Endodermal cell (in vitro differentiated cells): ENCODE data around the gene LIPM. TPM values are rescaled to one million over a fixed set of nuclear protein-coding genes. Genes with fewer than 3 reads are reported as not detected.

Experiments used
- DNase-seq: peaks from one replicate; pipeline ENCODE4 v3.0.0-alpha.2; 2017
- H3K27ac ChIP-seq: 2 replicates; pipeline ENCODE4 v1.5.1; 2013; ENCODE audit warnings: mild to moderate bottlenecking, low read depth, low read length, moderate library complexity
- H3K27me3 ChIP-seq: 2 replicates; pipeline ENCODE4 v1.6.1; 2013; ENCODE audit warnings: mild to moderate bottlenecking, low read length, moderate library complexity; ENCODE audit not compliant: insufficient read depth, control insufficient read depth, poor library complexity, severe bottlenecking
- H3K36me3 ChIP-seq: 2 replicates; pipeline ENCODE4 v1.7.0; 2013; ENCODE audit warnings: mild to moderate bottlenecking, low read length, moderate library complexity; ENCODE audit not compliant: control insufficient read depth, insufficient read depth
- H3K4me1 ChIP-seq: one replicate; pipeline ENCODE4 v1.7.0; 2013; ENCODE audit warnings: low read length; ENCODE audit not compliant: control insufficient read depth, insufficient read depth
- H3K4me3 ChIP-seq: 2 replicates; pipeline ENCODE4 v1.5.1; 2013; ENCODE audit warnings: mild to moderate bottlenecking, low read length, moderate library complexity
- H3K9ac ChIP-seq: 2 replicates; pipeline ENCODE4 v1.6.1; 2013; ENCODE audit warnings: mild to moderate bottlenecking, low read length, moderate library complexity; ENCODE audit not compliant: poor library complexity, severe bottlenecking; ENCODE audit errors: extremely low read depth
- H3K9me3 ChIP-seq: 2 replicates; pipeline ENCODE4 v1.6.1; 2013; ENCODE audit warnings: mild to moderate bottlenecking, low read length, moderate library complexity; ENCODE audit not compliant: control insufficient read depth
- H3K27ac Mint-ChIP-seq: 2 replicates; pipeline ENCODE4 v1.8.0; 2020; ENCODE audit warnings: mixed read lengths
- H3K27me3 Mint-ChIP-seq: 2 replicates; pipeline ENCODE4 v1.8.0; 2021; ENCODE audit warnings: mild to moderate bottlenecking, mixed read lengths; ENCODE audit not compliant: insufficient read depth
- H3K36me3 Mint-ChIP-seq: 2 replicates; pipeline ENCODE4 v1.8.0; 2020; ENCODE audit warnings: low read depth, mixed read lengths
- H3K4me1 Mint-ChIP-seq: 2 replicates; pipeline ENCODE4 v1.8.0; 2020; ENCODE audit warnings: mixed read lengths
- H3K4me3 Mint-ChIP-seq: 2 replicates; pipeline ENCODE4 v1.8.0; 2020; ENCODE audit warnings: mild to moderate bottlenecking, moderate library complexity, mixed read lengths
- H3K9me3 Mint-ChIP-seq: 2 replicates; pipeline ENCODE4 v1.8.0; 2020; ENCODE audit warnings: mild to moderate bottlenecking, mixed read lengths
- WGBS, 2 experiments: methylation state at CpG; one replicate each; pipeline versions ENCODE4 v1.1.5 to v1.1.7; 2013; ENCODE audit warnings: missing lambda C conversion rate in 2 of 2, mixed read lengths in 1 of 2; ENCODE audit not compliant: insufficient coverage in 1 of 2, insufficient read length in 1 of 2; 5-methylcytosine and 5-hydroxymethylcytosine counted together
- total RNA-seq, 2 donors: library from RNA; stranded (reverse); fragmentation: NEBNext Ultra II Directional in 1 of 2; extraction: Animal tissue kit (Norgen Biotek cat#: 25700) in 1 of 2; gene quantifications; 2 replicates in 1 of 2; 3 replicates in 1 of 2; pipeline ENCODE4 v1.2.1, GENCODE V29; 2021
- TF ChIP-seq, protein P1 (sequence below): fragments of 200-600 bp; sonication (generic); conservative IDR thresholded peaks from 2 replicates; pipeline ENCODE4 v1.5.0; 2021; ENCODE audit warnings: antibody characterized with exemption, mild to moderate bottlenecking

LIPM gene
- total RNA-seq, 2 donors from 2014 or later: not detected

GRCh38 chr10:88833156-88833555 is 30.6 kb downstream of the LIPM start:
- H3K4me1 Mint-ChIP-seq: peaks cover 12% of the 10 kb centered on the region
- no peak for DNase-seq
- no peak overlapping the region for H3K4me3 ChIP-seq
- H3K4me3 Mint-ChIP-seq: no peak overlapping the region
- no peaks in the 10 kb centered on the region for H3K4me1 ChIP-seq
- H3K9ac ChIP-seq: no peak overlapping the region
- no peaks in the 10 kb centered on the region for H3K36me3 Mint-ChIP-seq
- TF ChIP-seq, protein P1, sequence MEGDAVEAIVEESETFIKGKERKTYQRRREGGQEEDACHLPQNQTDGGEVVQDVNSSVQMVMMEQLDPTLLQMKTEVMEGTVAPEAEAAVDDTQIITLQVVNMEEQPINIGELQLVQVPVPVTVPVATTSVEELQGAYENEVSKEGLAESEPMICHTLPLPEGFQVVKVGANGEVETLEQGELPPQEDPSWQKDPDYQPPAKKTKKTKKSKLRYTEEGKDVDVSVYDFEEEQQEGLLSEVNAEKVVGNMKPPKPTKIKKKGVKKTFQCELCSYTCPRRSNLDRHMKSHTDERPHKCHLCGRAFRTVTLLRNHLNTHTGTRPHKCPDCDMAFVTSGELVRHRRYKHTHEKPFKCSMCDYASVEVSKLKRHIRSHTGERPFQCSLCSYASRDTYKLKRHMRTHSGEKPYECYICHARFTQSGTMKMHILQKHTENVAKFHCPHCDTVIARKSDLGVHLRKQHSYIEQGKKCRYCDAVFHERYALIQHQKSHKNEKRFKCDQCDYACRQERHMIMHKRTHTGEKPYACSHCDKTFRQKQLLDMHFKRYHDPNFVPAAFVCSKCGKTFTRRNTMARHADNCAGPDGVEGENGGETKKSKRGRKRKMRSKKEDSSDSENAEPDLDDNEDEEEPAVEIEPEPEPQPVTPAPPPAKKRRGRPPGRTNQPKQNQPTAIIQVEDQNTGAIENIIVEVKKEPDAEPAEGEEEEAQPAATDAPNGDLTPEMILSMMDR: no peak
- H3K27me3 Mint-ChIP-seq: peaks cover 52% of the 10 kb centered on the region
- no peaks in the 10 kb centered on the region for H3K36me3 ChIP-seq
- H3K27ac ChIP-seq: no peak overlapping the region
- H3K27ac Mint-ChIP-seq: no peak overlapping the region
- 100% methylated on average over 2 of the region's 2 CpGs; no CpG with 5 or more reads in 1 of the 2 experiments for whole genome bisulfite sequencing, 2 experiments
- H3K9me3 ChIP-seq: no peaks in the 10 kb centered on the region
- peaks cover 95% of the 10 kb centered on the region for H3K27me3 ChIP-seq
- no peaks in the 10 kb centered on the region for H3K9me3 Mint-ChIP-seq

GRCh38 chr10:88833723-88834122 is 31.2 kb downstream of the LIPM start:
- no peak overlapping the region for H3K9ac ChIP-seq
- TF ChIP-seq, protein P1: no peak
- H3K4me3 ChIP-seq: no peak overlapping the region
- no peak overlapping the region for H3K27ac ChIP-seq
- H3K27me3 ChIP-seq: peaks cover 95% of the 10 kb centered on the region
- DNase-seq: no peak
- Mint-ChIP-seq H3K27ac (no peak overlapping the region), H3K9me3 (no peaks in the 10 kb centered on the region), H3K36me3 (no peaks in the 10 kb centered on the region), H3K4me3 (no peak overlapping the region), H3K27me3 (peaks cover 47% of the 10 kb centered on the region), H3K4me1 (peaks cover 12% of the 10 kb centered on the region)
- no peaks in the 10 kb centered on the region for H3K4me1 ChIP-seq
- H3K36me3 ChIP-seq: no peaks in the 10 kb centered on the region
- no peaks in the 10 kb centered on the region for H3K9me3 ChIP-seq
- 78 to 89% methylated on average over 1 to 2 of the region's 2 CpGs for WGBS, 2 experiments

- Histone ChIP-seq H3K9me3 (no peaks in the 10 kb centered on the region), H3K27me3 (peaks cover 95% of the 10 kb centered on the region), H3K4me3 (no peak overlapping the region), H3K4me1 (no peaks in the 10 kb centered on the region), H3K36me3 (no peaks in the 10 kb centered on the region), H3K27ac (no peak overlapping the region), H3K9ac (no peak overlapping the region)
- Mint-ChIP-seq H3K4me3 (no peak overlapping the region), H3K27ac (no peak overlapping the region), H3K9me3 (no peaks in the 10 kb centered on the region), H3K4me1 (peaks cover 12% of the 10 kb centered on the region), H3K27me3 (peaks cover 37% of the 10 kb centered on the region), H3K36me3 (no peaks in the 10 kb centered on the region)
- 4 to 24% methylated on average over 3 to 10 of the region's 10 CpGs for WGBS, 2 experiments
- peak; percentile 91 for DNase-seq
- TF ChIP-seq, protein P1: peak; percentile 95
Measured at GRCh38 chr10:88835096-88835909, 32.8 kb downstream of the LIPM start.
